Panc1 (cell line): ENCODE data around the gene SYPL2. TPM values are rescaled to one million over a fixed set of nuclear protein-coding genes. Genes with fewer than 3 reads are reported as not detected.
A peak's percentile ranks its signal among the peaks of the same experiment; 100 is the strongest.

Source experiments
- ATAC-seq: fragments of 200-7000 bp; cut with Tn5 transposase; 2 replicates; pipeline ENCODE4 v1.9.1; 2020; ENCODE audit warnings: mild to moderate bottlenecking, moderate library complexity
- BruUV-seq: library from RNA; stranded (reverse); fragments of 400-500 nt; replicated peaks from 2 replicates; lab custom pipeline; 2021; lab: Mats Ljungman, UMichigan
- CTCF ChIA-PET: fragments of 300-600 bp; sonication (Branson Sonifier 250); formaldehyde crosslinking; loops from one replicate; lab custom pipeline; 2022; ENCODE audit warnings: antibody characterized with exemption; lab: Charles Lee
- POLR2A ChIA-PET: fragments of 300-600 bp; sonication (Branson Sonifier 250); formaldehyde crosslinking; loops from one replicate; lab custom pipeline; 2022; ENCODE audit warnings: antibody characterized with exemption; lab: Charles Lee
- DNase-seq: peaks from one replicate; pipeline ENCODE4 v3.0.0-alpha.2; 2010; ENCODE audit warnings: low read depth, low spot score
- H3K27ac ChIP-seq: 2 replicates; pipeline ENCODE4 v1.5.1; 2011; ENCODE audit warnings: mild to moderate bottlenecking, low read length, inconsistent platforms
- H3K27me3 ChIP-seq: fragments of 200-500 bp; sonication (Bioruptor generic); 2 replicates; pipeline ENCODE4 v1.6.0; 2014; ENCODE audit warnings: low read length, inconsistent platforms; ENCODE audit not compliant: control insufficient read depth, insufficient read depth
- H3K36me3 ChIP-seq: fragments of 200-500 bp; sonication (Bioruptor generic); 2 replicates; pipeline ENCODE4 v1.5.1; 2014; ENCODE audit warnings: inconsistent platforms, mild to moderate bottlenecking, low read length, moderate library complexity; ENCODE audit not compliant: control insufficient read depth, insufficient read depth
- H3K4me1 ChIP-seq: 2 replicates; pipeline ENCODE4 v1.5.1; 2011; ENCODE audit warnings: inconsistent platforms, mild to moderate bottlenecking, low read length, moderate library complexity; ENCODE audit not compliant: control insufficient read depth, insufficient read depth
- H3K4me3 ChIP-seq, 2 experiments: 2 replicates each; pipeline ENCODE4 v1.5.1; 2011 to 2012; ENCODE audit warnings: low read depth in 2 of 2, low read length in 2 of 2, mild to moderate bottlenecking in 2 of 2, inconsistent platforms in 1 of 2, moderate library complexity in 1 of 2
- H3K9me3 ChIP-seq: fragments of 200-500 bp; sonication (Bioruptor generic); 2 replicates; pipeline ENCODE4 v1.5.1; 2014; ENCODE audit warnings: low read depth, mild to moderate bottlenecking, inconsistent platforms, low read length, moderate library complexity; ENCODE audit not compliant: control insufficient read depth, insufficient read depth
- POLR2AphosphoS5 ChIP-seq: IDR thresholded peaks from 2 replicates; pipeline ENCODE4 v1.6.1; 2012; ENCODE audit warnings: mild to moderate bottlenecking, low read depth, low read length, moderate library complexity
- SIN3A ChIP-seq: IDR thresholded peaks from 2 replicates; pipeline ENCODE4 v1.6.1; 2012; ENCODE audit warnings: low read depth, mild to moderate bottlenecking, low read length, moderate library complexity, borderline replicate concordance; ENCODE audit not compliant: insufficient read depth
- TCF7L2 ChIP-seq: IDR thresholded peaks from 2 replicates; pipeline ENCODE4 v1.6.1; 2011; ENCODE audit warnings: mild to moderate bottlenecking, low read depth, low read length, inconsistent platforms
- in situ Hi-C: cut with HindIII; loops from 2 replicates; pipeline ENCODE4 v1.10.0; 2016; ENCODE audit warnings: low sequenced_read_pairs, low pct_unique_long_range_greater_than_20kb
- intact Hi-C: fragments of 100-400 bp; cut with micrococcal nuclease; formaldehyde crosslinking; loops from one replicate; pipeline ENCODE4 v1.10.0; 2022; ENCODE audit not compliant: unreplicated experiment
- total RNA-seq: library from RNA; stranded (reverse); gene quantifications from one replicate; pipeline ENCODE4 v1.2.1, GENCODE V29; 2021; ENCODE audit not compliant: unreplicated experiment
- TF ChIP-seq, protein P1 (sequence below), 2 experiments: IDR thresholded peaks; 2 replicates each; pipeline ENCODE4 v1.6.1; 2011 to 2012; ENCODE audit warnings: low read depth in 2 of 2, control low read depth in 1 of 2, low read length in 1 of 2, mild to moderate bottlenecking in 1 of 2, moderate library complexity in 1 of 2; ENCODE audit not compliant: insufficient read depth in 1 of 2
- TF ChIP-seq, protein P2 (sequence below): fragments of 450-650 bp; IDR thresholded peaks from 2 replicates; pipeline ENCODE4 v1.5.1; 2017; ENCODE audit warnings: mild to moderate bottlenecking

SYPL2 gene
- total RNA-seq, 1 experiment from 2014 or later = 0.74 TPM

DNA sequence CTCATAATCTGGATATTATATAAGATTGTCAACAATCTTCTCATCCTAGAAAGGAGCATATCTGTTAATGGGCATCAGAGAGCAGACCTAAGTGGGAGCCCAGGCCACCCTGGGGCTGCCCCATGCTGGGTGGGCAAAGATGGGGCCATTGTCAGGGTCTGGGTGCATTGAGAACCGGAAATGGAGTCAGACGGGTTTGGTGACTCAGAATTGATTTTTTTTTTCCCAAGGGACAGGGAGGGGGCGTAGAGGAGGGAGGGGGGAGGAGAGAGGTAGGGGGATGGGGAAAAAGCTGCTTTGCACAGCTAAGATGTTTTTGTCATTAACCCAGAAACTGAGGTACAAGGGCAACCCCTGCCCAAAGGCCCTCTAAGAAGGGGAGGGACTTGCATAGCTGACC, 18.7 kb downstream of the SYPL2 start:
- Histone ChIP-seq H3K4me3 (peak overlapping the region; percentile 69 to 81), H3K36me3 (no peaks in the 10 kb centered on the region), H3K9me3 (no peaks in the 10 kb centered on the region), H3K4me1 (peaks cover 3% of the 10 kb centered on the region; the same call in 1 of the 2 replicates), H3K27me3 (no peaks in the 10 kb centered on the region), H3K27ac (peak overlapping the region; percentile 70; the same call in 1 of the 2 replicates)
- ATAC-seq = no peak
- POLR2A ChIA-PET = no interaction called here
- TF ChIP-seq SIN3A (no peak), TCF7L2 (no peak), POLR2AphosphoS5 (no peak)
- TF ChIP-seq, protein P1, sequence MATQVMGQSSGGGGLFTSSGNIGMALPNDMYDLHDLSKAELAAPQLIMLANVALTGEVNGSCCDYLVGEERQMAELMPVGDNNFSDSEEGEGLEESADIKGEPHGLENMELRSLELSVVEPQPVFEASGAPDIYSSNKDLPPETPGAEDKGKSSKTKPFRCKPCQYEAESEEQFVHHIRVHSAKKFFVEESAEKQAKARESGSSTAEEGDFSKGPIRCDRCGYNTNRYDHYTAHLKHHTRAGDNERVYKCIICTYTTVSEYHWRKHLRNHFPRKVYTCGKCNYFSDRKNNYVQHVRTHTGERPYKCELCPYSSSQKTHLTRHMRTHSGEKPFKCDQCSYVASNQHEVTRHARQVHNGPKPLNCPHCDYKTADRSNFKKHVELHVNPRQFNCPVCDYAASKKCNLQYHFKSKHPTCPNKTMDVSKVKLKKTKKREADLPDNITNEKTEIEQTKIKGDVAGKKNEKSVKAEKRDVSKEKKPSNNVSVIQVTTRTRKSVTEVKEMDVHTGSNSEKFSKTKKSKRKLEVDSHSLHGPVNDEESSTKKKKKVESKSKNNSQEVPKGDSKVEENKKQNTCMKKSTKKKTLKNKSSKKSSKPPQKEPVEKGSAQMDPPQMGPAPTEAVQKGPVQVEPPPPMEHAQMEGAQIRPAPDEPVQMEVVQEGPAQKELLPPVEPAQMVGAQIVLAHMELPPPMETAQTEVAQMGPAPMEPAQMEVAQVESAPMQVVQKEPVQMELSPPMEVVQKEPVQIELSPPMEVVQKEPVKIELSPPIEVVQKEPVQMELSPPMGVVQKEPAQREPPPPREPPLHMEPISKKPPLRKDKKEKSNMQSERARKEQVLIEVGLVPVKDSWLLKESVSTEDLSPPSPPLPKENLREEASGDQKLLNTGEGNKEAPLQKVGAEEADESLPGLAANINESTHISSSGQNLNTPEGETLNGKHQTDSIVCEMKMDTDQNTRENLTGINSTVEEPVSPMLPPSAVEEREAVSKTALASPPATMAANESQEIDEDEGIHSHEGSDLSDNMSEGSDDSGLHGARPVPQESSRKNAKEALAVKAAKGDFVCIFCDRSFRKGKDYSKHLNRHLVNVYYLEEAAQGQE (IDR thresholded peaks at IDR 0.05; ENCODE audit: insufficient read depth in 1 of 2, low read depth in 2 of 2, low read length in 1 of 2) = no peak
- TF ChIP-seq, protein P2, sequence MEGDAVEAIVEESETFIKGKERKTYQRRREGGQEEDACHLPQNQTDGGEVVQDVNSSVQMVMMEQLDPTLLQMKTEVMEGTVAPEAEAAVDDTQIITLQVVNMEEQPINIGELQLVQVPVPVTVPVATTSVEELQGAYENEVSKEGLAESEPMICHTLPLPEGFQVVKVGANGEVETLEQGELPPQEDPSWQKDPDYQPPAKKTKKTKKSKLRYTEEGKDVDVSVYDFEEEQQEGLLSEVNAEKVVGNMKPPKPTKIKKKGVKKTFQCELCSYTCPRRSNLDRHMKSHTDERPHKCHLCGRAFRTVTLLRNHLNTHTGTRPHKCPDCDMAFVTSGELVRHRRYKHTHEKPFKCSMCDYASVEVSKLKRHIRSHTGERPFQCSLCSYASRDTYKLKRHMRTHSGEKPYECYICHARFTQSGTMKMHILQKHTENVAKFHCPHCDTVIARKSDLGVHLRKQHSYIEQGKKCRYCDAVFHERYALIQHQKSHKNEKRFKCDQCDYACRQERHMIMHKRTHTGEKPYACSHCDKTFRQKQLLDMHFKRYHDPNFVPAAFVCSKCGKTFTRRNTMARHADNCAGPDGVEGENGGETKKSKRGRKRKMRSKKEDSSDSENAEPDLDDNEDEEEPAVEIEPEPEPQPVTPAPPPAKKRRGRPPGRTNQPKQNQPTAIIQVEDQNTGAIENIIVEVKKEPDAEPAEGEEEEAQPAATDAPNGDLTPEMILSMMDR = no peak
- intact Hi-C loops (no loop called here), in situ Hi-C loops (no loop called here)
- no TSS peak for BruUV-seq
- DNase-seq = no peak
- CTCF ChIA-PET = interaction anchor here (1.3 kb wide), 1 partner anchor 9 kb away, joined by 3 read pairs; the partner anchor contains the start of gene CYB561D1

DNA sequence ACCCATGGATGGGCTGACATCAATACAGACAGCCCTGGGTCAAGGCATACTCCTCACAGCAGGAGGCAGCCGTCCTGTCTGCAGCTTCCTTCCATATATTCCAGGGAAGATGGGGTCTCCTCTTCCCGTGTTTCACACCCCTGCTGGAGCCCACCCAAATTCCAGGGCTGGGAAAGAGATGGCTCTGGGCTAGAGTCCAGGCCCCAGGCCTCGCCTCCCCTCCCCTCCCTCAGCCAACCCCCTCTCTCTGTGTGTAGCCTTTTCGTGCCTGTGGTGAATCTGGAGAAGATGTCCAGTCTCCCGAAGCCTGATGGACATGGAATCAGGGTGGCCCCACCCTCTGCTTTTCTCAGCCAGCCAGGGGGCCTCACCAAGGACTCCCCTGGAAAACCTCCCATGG, 20.9 kb downstream of the SYPL2 start:
- in situ Hi-C loops (no loop called here), intact Hi-C loops (no loop called here)
- CTCF ChIA-PET = no interaction called here
- POLR2A ChIA-PET = interaction anchor here (0.6 kb wide), 1 partner anchor 14 kb away, joined by 7 read pairs; no protein-coding TSS in a partner anchor
- Histone ChIP-seq H3K27ac (no peak overlapping the region), H3K4me1 (peaks cover 3% of the 10 kb centered on the region; the same call in 1 of the 2 replicates), H3K9me3 (no peaks in the 10 kb centered on the region), H3K27me3 (no peaks in the 10 kb centered on the region), H3K36me3 (no peaks in the 10 kb centered on the region), H3K4me3 (no peak overlapping the region)
- TF ChIP-seq POLR2AphosphoS5 = no peak
- TF ChIP-seq TCF7L2 = no peak
- TF ChIP-seq SIN3A = no peak
- TF ChIP-seq, protein P2 = no peak
- TF ChIP-seq, protein P1 (IDR thresholded peaks at IDR 0.05; ENCODE audit: insufficient read depth in 1 of 2, low read depth in 2 of 2, low read length in 1 of 2) = no peak
- no TSS peak for BruUV-seq
- DNase-seq = no peak
- no peak for ATAC-seq
